Measurements from ENCODE around the gene SLC43A3.
"Not testable (repeated sequence)": the region's sequence is repeated elsewhere in the genome, so short reads cannot be mapped to it uniquely, and the experiment has no call there.

SLC43A3 gene

GRCh38 chr11:57459164-57460021 is 32.5 kb upstream of the SLC43A3 start:
- peak; percentile 65 for DNase-seq

DNA sequence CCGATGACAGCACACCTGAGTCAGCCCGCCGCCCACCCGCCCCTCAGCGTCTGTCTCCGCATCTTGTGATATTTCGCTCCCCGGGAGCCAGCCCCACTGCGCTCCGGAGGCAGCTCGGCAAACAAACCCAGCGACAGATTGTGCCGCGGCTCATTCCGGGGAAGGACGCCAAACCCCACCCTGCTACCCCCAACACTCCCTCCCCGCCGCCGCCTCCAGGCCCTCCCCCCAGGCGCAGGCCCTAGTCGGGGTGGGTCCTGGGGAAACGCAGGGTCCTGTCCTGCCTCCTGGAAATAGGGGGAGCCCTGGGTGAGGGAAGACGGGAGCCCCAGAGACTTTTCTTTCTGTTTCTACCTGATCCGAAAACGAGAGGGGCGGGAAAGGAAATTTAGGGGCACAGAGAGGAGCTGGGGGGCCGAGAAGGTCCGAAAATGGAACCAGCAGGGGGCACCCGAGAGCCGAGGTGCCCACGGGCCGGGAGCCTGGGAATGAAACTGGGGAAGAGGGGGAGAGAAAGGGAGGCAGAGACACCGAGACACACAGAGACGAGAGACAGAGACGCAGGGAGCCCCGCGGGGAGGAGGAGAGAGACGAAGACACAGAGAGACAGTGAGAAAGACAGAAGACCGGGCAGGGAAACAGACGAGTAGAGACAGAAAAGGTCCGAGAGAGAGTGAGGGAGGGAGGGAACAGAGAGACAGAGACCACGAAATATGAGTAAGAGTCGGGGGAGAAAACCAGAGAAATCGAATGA is 31.7 kb upstream of the SLC43A3 start:
- peak; percentile 61 for DNase-seq

DNA sequence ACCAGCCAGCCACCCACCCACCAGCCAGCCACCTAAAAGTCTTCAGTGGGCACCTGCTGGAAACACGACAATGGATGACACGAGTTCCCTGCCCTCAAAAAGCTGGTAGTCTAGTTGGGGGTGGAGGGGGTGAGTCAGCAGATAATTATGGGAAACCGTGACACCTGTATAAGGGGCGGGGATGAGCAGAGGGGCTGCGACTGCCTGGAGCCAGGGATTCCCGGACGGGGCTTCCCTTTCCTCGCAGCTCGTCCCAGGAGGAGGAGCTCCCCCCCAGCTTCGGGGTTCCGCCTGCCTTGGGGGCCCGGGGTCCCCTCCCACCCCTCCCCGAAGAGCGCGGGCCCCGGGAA is 31.1 kb upstream of the SLC43A3 start:
- DNase-seq, result no peak

DNA sequence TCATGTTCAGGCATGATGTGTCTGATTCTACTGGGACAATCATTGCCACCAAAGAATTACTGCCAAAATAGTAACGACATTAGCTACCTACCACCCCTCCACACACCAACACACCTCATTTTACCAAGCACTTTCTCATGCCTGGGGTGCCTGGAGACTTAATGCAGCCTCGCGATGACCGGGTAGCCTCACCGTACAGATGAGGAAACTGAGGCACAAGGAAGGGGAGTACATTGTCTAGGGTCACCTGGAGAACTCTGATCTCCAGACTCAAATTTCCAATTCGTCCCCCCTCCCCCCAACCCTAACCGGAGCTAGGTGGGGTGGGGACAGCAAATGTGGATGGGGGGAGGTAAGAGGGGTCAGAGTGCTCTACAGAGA is 30.7 kb upstream of the SLC43A3 start:
- no peak for DNase-seq

GRCh38 chr11:57456960-57457642 is 30.2 kb upstream of the SLC43A3 start:
- peak; percentile 89 for DNase-seq

DNA sequence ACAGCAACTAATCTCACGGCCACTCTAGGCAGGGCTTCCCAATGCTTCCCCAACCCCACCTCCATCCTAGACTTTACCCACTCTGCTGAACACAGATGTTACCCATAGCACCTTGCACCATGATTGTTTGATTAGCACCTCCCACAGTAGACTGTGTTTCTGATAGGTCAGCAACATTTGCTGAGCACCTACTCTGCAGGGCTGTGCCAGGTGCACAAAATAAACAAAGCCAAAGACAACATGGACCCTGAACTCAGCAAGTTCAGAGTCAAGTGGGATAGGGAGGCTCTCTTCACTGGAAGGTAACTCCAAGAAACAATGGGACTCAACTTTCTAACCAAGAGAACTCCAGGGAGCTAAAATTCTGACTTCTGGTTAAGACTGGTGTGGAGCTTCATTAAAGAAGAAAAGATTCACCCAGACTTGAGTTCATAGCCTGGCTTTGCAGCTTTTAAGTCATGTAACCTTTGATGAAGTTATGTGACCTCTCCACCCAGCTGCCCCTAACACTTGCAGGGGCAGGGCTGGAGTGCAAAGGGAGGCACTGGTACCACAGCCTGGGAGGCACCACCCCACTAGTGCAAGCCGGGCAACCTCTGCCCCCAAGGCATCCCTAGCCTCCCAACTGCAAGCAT is 26.7 kb upstream of the SLC43A3 start:
- no peak for DNase-seq

DNA sequence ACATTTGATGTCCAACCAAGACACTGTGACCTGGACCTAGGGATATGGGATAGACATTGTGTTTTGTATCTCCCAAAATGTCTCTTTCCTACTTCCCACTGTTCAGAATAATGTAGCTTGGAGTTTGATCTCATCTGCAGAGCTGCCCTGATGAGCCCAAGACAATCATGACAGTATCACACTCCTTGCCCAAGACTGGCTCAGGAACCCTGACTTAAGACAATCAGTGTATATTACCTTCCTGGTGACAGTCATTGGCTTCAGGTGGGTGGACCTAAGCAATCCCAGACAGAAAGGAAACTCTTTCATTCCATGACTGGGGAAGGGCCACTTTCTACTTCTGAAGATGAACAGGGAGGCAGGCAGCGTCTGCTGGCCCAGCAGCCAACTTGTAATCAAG is 19.1 kb upstream of the SLC43A3 start:
- no peak for DNase-seq

DNA sequence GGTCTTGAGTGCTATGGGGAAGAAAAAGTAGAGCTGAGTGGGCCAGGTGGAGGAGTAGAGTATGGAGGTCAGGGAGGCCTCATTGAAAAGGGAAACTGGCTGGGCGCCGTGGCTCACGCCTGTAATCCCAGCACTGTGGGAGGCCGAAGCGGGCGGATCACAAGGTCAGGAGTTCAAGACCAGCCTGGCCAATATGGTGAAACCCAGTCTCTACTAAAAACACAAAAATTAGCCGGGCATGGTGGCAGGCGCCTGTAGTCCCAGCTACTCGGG is 18.1 kb upstream of the SLC43A3 start:
- not testable (repeated sequence) for DNase-seq

- DNase-seq, result no peak
Measured at GRCh38 chr11:57444362-57445121, 17.6 kb upstream of the SLC43A3 start.

- DNase-seq, result no peak
Measured at GRCh38 chr11:57440744-57441414, 14.0 kb upstream of the SLC43A3 start.

DNA sequence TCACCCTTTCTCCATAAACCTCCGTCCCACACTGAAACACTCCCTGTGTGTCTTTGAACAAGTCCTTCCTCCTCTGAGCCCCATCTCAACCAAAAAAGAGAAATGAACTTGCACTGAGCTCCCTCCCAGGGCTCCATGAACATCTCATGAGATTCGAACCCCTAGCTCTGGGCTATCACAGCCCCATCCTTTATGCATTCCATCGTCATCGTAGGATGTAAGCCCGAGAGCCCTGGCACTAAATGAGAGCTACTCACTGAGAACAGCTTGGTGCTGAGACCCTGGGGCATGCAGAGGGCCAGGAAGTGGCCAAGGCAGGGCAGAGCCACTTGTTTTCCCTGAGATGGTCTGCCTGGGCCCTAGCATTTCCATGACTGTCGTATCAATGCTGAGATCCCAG is 12.9 kb upstream of the SLC43A3 start:
- DNase-seq, result no peak

- no peak for DNase-seq
Measured at GRCh38 chr11:57438345-57439285, 11.7 kb upstream of the SLC43A3 start.

DNA sequence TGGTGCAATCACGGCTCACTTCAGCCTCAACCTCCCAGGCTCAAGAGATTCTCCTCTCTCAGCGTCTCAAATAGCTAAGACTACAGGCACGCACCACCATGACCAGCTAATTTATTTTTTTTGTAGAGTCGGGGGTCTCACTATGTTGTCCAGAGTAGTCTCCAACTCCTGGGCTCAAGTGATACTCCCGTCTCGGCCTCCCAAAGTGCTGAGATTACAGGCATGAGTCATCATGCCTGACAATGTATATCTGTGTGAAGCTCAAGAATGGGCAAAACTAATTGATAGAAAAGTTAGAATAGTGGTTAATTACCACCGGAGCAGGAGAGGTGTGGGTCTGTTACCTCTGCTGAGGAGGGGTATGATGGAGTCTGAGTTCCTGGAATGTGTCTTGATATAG is 9.1 kb upstream of the SLC43A3 start:
- no peak for DNase-seq

DNA sequence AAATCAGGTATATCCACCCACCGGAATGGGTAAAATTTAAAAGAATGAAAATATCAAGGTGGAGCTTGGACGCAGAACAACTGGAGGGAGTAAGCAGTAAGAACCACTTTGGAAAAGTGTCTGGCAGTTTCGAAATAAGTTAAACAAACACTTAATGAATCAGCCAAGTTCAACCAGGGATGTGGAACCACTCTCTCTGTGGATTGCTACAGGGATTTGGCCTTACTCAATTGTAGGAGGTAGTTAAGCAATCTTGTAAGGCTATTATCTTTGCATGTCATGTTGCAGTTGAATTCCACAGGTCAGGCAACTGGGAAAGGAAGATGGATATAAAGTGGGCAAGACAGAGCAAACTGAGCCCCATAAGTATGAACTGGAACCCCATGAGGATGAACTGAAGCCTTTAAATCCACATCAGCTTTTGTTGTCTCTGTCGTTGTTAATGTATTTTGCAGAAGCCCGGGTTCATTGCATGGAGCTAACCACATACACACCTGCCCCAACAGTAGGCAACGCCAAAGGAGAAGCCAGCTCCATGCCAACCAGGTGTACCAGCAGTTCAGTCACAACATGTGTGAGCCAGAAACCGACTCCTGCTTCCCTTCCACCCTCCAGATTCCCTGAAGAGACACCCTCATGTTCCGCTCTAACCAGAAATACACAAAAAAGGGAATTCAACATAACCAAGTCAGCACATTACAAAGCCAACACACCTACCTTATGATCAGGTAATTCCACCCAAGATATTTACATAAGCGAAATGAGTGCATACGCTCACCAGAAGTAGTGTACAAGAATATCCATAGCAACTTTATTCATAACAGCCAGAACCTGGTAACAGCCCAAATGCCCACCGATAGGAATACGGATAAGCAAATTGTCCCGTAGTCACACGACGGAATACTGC is 8.0 kb upstream of the SLC43A3 start:
- no peak for DNase-seq

DNA sequence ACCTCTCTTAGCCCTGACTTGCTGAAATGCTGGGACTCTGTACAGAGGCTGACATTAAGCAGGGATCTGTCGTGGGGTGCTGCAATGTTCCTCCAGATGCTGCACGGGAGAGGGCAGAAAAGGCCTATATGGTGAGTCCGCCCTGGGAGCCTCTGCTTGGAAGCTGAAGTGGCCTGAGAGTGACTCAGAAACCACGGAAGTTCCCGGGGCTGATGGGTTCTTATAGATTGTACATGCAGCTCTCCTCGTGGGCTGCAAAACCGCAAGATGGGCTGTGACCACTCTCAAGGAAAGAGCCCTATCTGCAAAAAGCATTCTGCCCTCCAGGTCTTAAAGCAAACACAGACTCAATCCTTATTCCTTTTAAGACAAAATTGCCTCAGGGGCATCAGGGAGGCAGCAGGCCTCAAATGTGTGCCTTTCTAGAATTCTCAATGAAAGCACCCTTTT is 5.8 kb upstream of the SLC43A3 start:
- peak; percentile 87 for DNase-seq

DNA sequence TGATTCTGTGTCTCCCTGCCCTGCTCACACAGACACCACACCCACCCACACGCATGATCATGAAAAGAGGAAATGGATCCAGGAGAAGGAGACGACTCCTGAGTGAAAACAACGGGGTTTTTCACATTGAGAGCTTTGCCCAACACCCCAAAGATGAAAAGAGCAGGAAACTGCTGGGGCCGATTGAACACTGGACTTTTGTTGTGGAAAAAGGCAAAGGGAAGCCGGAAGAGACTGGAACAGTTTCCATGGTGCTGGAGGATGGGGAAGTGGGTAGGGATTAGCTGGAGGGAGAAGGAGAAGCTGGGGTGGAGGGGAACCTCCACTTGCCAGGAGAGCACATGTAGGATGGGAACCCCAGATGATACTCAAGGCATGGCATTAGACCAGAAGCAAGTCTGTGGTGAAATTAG is 5.2 kb upstream of the SLC43A3 start:
- no peak for DNase-seq

- DNase-seq, result peak; percentile 25
Measured at GRCh38 chr11:57430952-57431351, 4.0 kb upstream of the SLC43A3 start.

DNA sequence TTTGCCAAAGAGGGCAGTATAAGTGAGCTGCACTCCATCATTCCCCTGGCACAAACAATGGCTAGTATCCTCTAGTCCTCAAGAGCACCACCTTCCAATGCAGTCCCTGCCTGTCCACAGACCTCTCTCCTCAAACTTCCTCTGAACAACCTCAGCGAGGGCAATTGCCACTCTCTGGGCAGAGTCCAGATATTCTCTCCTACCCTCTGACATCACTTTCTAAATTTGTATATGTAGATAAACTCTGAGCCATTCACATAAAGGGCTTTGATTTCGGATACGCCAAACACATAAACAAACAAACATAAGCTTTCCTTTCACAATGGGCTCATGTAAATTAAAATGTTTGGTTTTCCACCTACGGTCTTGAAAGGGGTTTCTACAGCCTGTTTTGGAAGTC is 3.0 kb upstream of the SLC43A3 start:
- DNase-seq, result no peak

- DNase-seq, result no peak
Measured at GRCh38 chr11:57428643-57429042, 1.7 kb upstream of the SLC43A3 start.

GRCh38 chr11:57427727-57428082 is 784 bp upstream of the SLC43A3 start:
- no peak for DNase-seq
